Urothelium cell line (cell line): ENCODE results near the gene NRAP.

Experiments
- DNase-seq: peaks from one replicate; pipeline ENCODE4 v3.0.0; 2011; ENCODE audit warnings: low spot score, mixed read lengths
- FAIRE-seq: peaks from 2 replicates; lab custom pipeline; 2011; peaks lifted over from hg19 to GRCh38; lab: Jason Lieb, UNC

Gene NRAP

GRCh38 chr10:113663908-113664307 is at the start of gene NRAP:
TSS of gene NRAP (minus strand) at chr10:113664041. CDS start at chr10:113663882, 159 bp downstream.
- FAIRE-seq (no peak), DNase-seq (no peak)

- DNase-seq (no peak), FAIRE-seq (no peak)
Observed at GRCh38 chr10:113713640-113713982, 49.8 kb upstream of the NRAP start.

- DNase-seq (no peak), FAIRE-seq (no peak)
Observed at GRCh38 chr10:113712755-113713639, 49.2 kb upstream of the NRAP start.

- FAIRE-seq (no peak), DNase-seq (no peak)
Observed at GRCh38 chr10:113712024-113712423, 48.2 kb upstream of the NRAP start.

- no peak for FAIRE-seq
- no peak for DNase-seq
Observed at GRCh38 chr10:113711142-113711541, 47.3 kb upstream of the NRAP start.

GRCh38 chr10:113709221-113709838 is 45.5 kb upstream of the NRAP start:
- FAIRE-seq (no peak), DNase-seq (peak; percentile 53)

GRCh38 chr10:113708640-113709039 is 44.8 kb upstream of the NRAP start:
- DNase-seq, result no peak
- no peak for FAIRE-seq

- FAIRE-seq (no peak), DNase-seq (no peak)
Observed at GRCh38 chr10:113706623-113707022, 42.8 kb upstream of the NRAP start.

GRCh38 chr10:113705344-113705652 is 41.5 kb upstream of the NRAP start:
- no peak for FAIRE-seq
- no peak for DNase-seq

- FAIRE-seq (no peak), DNase-seq (peak; percentile 14)
Observed at GRCh38 chr10:113704637-113705343, 40.9 kb upstream of the NRAP start.

- DNase-seq (no peak), FAIRE-seq (no peak)
Observed at GRCh38 chr10:113697595-113697994, 33.8 kb upstream of the NRAP start.

- FAIRE-seq, result no peak
- no peak for DNase-seq
Observed at GRCh38 chr10:113695691-113696090, 31.9 kb upstream of the NRAP start.

GRCh38 chr10:113693348-113693747 is 29.5 kb upstream of the NRAP start:
- no peak for FAIRE-seq

GRCh38 chr10:113692271-113692670 is 28.4 kb upstream of the NRAP start:
- FAIRE-seq, result no peak

More at GRCh38 chr10:113693348-113693747, 29.5 kb upstream of the NRAP start:
- no peak for DNase-seq

GRCh38 chr10:113691381-113691780 is 27.5 kb upstream of the NRAP start:
- FAIRE-seq (no peak), DNase-seq (no peak)

More at GRCh38 chr10:113692271-113692670, 28.4 kb upstream of the NRAP start:
- DNase-seq, result no peak

- FAIRE-seq (no peak), DNase-seq (no peak)
Observed at GRCh38 chr10:113690749-113691148, 26.9 kb upstream of the NRAP start.

- DNase-seq, result no peak
- FAIRE-seq, result no peak
Observed at GRCh38 chr10:113689574-113689973, 25.7 kb upstream of the NRAP start.

- DNase-seq (no peak), FAIRE-seq (no peak)
Observed at GRCh38 chr10:113689057-113689456, 25.2 kb upstream of the NRAP start.

GRCh38 chr10:113687037-113687436 is 23.2 kb upstream of the NRAP start:
- DNase-seq, result no peak
- peak; percentile 27 for FAIRE-seq

- FAIRE-seq, result no peak
- no peak for DNase-seq
Observed at GRCh38 chr10:113686028-113686427, 22.2 kb upstream of the NRAP start.

GRCh38 chr10:113683300-113683699 is 19.5 kb upstream of the NRAP start:
- DNase-seq (no peak), FAIRE-seq (no peak)
